NCI-H460 (cell line): ENCODE measurements around the gene RILPL2. TPM values are rescaled to one million over a fixed set of nuclear protein-coding genes. Genes with fewer than 3 reads are reported as not detected.
"Not testable (repeated sequence)": the region's sequence is repeated elsewhere in the genome, so short reads cannot be mapped to it uniquely, and the experiment has no call there.

Experiments used
- DNase-seq: peaks from one replicate; pipeline ENCODE4 v3.0.0-alpha.2; 2016; ENCODE audit warnings: low read depth; ENCODE audit errors: extremely low read depth
- total RNA-seq: library from RNA; depleted of rRNA; stranded (reverse); fragments of >200 nt; shearing (Covaris generic); gene quantifications from 2 replicates; pipeline ENCODE4 v1.2.3, GENCODE V29; 2014

Gene RILPL2
- total RNA-seq, 1 experiment from 2014 or later: 2.5 TPM

DNA sequence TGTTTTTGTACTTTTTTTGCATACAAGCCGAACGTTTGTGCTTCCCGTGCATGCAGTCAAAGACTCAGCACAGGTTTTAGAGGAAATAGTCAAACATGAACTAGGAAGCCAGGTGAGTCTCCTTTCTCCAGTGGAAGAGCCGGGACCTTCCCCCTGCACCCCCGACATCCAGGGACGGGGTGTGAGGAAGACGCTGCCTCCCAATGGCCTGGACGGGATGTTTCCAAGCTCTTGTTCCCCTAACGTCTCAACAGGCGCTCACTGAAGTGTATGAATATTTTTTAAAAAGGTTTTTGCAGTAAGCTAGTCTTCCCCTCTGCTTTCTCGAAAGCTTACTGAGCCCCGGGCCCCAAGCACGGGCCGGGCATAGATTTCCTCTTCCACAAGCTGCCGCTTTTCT lies 28.6 kb downstream of the RILPL2 start:
- not testable (repeated sequence) for DNase-seq

DNA sequence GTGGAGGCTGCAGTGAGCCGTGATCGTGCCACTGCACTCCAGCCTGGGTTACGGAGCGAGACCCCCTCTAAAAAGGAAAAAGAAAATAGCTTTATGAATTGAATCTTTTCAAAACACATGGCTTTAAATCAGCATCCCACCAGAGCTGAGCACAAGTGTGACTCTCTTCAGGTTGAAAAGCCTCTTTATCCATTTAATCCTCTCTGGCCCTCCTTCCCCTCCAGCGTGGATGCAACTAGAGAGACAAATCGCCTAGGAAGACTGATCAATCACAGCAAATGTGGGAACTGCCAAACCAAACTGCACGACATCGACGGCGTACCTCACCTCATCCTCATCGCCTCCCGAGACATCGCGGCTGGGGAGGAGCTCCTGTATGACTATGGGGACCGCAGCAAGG lies 29.2 kb downstream of the RILPL2 start:
- not testable (repeated sequence) for DNase-seq

DNA sequence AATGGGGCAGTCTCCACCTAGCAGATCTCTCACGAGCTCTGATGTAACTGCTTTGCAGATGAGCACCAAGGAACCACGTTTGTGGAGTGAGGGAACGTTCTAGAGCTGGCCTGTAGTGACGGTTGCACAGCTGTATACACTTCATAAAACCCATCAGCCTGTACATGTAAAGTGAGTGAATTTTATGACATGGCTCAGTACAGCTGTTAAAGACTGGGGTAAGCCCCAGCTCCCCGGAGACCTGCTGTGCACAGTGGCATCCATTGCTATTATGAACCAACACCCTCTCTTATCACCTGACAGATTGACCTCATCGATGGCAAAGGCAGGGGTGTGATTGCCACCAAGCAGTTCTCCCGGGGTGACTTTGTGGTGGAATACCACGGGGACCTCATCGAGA lies 31.9 kb downstream of the RILPL2 start:
- DNase-seq: no peak

DNA sequence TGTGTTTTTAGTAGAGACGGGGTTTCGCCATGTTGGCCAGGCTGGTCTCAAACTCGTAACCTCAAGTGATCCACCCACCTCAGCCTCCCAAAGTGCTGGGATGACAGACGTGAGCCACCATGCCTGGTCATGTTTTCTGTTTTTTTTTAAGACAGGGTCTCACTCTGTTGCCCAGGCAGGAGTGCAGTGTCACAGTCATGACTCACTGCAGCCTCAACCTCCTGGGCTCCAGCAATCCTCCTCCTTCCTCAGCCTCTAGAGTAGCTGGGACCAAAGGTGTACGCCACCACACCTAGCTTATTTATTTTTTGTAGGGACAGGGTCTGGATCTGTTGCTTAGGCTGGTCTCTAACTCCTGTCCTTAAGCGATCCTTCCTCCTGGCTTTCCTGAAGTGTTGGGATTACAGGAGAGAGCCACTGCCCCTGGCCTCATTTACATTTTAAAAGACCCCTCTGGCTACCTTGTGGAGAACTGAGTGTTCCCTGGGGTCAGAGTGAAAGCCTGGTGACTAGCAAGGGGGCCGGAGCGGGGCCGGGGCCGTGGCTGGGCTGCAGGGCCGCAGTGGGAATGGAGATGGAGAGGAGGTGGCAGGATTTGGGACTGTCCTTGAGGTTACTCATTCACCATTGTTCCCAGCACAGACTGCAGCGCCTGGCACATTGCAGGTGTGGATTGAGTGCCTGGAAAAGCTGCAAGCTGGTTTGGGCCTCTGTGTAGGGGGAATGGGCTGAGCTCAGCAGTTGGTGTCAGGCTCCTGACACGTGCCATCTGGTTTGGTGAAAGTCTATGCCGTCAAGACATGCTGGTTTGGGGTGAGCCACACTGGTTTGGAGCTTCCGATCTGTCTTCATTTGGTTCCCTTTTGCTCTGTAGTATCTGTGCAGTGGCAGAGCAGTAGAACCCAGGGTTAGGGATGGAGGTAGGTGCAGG lies 34.5 kb downstream of the RILPL2 start:
- DNase-seq: no peak

DNA sequence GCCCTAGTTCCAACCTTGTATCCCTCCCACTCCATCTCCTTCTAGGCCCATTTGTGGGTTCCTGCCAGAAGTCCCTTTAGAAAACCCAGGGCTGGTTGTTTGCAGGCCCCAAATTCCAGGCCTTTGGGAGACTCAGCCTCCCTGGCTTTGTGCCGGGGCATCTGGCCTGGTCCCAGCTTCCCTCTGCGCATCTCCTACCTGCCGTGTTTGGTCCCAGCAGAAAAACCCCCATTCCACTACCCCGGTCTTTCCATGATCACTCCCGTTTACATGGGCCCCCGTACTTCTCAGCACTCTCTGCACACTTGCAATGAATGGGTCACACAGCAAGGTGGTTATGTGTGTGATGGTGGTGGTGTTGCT lies 37.2 kb downstream of the RILPL2 start:
- no peak for DNase-seq

DNA sequence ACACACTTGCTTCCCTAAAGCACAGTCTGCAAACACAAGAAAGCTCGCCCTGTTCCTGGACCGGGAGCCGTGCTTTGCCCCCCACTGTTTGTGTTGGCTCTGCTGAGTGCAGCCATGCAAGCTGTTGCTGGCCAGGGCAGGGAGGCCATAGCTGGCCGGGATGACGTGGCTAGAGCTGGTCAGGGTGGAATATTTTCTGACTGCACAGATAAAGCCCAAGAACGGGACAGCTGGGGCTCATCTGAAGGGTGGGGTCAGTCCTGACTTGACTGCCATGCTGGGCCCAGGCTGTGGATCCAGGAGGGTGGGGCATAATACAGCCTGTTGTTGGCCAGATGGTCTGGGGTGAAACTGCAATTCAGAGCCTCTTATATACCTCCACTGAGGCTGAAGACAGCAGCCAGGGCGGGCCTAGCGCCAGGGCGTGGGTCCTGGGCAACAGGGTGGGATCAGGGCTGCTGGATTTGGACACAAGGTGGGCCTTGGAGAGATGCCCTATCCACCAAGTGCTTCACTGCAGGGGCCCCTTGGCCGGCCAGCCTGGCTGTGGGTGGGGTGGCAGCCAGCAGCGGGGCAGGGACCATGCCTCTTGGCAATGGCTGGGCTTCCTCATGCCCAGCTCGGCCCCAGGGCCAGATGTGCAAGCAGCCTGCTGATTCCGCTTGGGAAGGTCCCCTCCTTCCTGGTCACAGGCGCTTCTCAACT lies 37.8 kb downstream of the RILPL2 start:
- DNase-seq: no peak

DNA sequence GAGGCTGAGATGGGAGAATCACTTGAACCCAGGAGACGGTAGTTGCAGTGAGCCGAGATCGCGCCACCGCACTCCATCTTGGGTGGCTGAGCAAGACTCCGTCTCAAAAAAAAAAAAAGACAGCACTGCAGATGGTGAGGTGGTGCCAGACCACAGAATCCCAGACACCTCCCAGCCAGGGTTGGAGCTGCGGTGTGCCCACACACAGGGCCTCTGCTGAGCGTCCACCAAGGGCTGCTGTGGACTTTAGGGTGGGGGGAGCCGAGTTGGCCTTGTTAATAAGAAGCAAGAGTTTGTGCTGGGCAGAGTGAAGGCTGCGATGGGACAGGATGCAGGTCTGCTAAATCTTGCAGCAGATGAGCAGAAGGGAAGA lies 38.3 kb downstream of the RILPL2 start:
- no peak for DNase-seq

DNA sequence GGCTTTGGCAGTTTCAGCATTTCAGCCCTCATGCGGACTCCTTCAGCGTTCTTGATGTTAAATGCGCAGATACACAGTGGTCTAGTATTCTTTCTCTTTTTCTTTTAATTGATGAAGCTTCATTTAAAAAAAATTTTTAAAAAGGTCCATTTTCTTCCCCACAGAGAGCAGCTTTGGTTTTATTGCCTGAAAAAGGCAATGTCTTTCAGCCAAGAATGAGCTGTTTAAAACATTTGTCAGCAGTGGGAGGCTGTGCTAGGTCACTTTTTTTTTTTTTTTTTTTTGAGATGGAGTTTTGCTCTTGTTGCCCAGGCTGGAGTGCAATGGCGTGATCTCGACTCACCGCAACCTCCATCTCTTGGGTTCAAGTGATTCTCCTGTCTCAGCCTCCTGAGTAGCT lies 39.1 kb downstream of the RILPL2 start:
- no peak for DNase-seq

DNA sequence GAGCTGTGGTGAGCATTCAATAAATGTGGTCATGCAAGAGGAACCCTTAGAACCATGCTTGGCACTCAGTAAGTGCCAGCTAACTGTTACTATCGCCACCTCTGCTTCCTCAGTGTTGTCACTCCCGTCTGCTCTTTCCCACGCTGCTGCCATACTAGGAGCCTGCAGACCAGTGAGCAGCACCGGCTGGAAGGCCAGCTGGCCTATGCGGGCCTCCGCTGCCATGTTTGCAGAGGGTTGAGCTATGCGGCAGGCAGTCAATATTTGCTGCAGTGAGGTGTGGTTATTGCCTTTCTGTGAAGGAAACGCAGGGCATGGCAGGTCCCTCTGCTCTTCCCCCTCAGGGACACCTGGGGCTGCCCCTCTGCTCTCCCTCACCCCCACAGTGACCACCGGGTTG lies 39.5 kb downstream of the RILPL2 start:
- no peak for DNase-seq

DNA sequence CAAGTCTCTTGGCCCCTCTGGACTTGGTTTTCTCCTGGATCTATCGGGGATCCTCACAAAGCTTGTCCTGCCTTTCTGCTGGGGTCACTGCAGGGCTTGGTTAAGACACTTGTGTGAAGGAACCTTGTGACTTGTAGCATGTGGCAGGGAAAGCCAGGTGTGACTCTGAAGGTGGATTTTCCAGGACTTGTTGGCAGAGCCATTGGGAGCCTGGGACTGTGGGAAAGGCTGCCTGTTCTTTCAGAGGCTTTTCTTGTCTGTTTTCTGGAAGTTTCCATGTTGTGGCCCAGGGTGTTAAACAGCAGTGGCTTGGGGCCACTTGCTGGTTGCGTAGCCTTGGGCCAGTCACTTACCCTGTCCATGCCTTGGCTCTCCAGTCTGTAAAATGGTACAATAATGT lies 39.9 kb downstream of the RILPL2 start:
- DNase-seq: no peak

DNA sequence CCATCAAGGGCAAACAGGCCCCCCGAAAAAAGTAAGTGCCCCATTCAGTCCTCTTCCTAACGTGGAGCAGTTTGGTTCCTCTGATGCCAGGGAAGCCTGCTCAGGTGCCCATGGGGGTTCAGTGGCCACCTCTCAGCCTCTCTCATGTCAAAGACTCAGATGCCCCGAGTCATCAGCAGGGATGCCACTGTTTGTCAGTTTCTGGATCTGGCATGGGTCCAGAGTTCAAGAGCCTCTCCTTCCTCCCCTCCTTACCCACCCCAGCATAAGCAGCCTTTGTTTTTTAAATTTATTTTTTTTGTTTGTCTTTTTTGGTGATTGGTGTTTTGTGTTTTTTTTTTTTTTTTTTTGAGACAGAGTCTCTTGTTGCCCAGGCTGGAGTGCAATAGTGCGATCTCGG lies 41.2 kb downstream of the RILPL2 start:
- no peak for DNase-seq

DNA sequence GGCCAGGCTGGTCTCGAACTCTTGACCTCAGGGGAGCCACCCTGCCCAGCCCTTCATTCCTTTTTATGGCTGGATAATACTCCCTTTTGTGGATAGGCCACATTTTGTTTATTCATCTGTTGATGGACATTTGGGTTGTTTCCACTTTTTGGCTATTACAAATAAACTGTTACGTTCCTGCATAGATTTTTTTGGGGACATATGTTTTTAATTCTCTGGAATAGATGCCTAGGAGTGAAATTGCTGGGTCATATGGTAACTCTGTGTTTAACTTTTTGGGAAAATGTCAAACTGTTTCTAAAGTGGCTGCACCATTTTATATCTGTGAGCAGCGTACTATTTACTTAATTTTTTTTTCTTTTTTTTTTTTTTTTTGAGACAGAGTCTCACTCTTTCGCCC lies 42.7 kb downstream of the RILPL2 start:
- no peak for DNase-seq

DNA sequence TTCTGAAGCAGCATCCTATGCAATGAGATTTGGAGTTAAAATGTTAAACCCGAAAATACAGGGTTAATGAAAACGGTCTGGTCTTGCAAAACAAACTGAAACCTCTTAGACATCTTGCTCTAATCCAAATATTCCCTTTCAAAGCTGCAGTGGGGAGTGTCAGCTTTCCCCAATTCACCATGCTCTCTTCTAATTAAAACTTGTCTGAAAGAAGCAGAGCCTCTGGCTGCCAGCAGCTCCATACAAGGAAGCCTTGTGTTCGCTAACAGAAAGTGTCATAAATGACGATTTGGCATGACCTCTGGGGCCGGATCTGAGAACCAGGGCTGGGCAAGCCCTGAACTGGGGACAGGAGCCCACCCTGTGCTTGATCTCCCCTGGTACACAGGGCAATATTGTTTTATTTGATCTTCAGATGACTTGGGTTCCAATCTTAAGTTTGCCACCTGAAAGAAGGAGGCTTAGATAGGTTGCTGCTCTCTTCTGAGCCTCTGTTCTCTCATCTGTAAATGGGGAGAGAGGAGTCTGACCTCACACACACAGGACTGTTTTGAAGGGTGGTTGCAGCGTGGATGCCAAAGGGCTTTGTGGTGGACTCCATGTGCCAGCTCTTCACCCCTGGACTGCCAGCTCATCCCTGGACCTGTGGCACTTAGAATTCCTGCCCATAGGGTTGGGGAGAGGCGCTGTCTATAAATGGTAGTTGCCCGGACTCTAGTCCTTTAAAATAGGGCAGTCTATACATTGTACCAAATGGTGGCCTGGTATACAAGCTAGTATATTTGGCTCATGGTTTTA lies 44.7 kb downstream of the RILPL2 start:
- DNase-seq: no peak

DNA sequence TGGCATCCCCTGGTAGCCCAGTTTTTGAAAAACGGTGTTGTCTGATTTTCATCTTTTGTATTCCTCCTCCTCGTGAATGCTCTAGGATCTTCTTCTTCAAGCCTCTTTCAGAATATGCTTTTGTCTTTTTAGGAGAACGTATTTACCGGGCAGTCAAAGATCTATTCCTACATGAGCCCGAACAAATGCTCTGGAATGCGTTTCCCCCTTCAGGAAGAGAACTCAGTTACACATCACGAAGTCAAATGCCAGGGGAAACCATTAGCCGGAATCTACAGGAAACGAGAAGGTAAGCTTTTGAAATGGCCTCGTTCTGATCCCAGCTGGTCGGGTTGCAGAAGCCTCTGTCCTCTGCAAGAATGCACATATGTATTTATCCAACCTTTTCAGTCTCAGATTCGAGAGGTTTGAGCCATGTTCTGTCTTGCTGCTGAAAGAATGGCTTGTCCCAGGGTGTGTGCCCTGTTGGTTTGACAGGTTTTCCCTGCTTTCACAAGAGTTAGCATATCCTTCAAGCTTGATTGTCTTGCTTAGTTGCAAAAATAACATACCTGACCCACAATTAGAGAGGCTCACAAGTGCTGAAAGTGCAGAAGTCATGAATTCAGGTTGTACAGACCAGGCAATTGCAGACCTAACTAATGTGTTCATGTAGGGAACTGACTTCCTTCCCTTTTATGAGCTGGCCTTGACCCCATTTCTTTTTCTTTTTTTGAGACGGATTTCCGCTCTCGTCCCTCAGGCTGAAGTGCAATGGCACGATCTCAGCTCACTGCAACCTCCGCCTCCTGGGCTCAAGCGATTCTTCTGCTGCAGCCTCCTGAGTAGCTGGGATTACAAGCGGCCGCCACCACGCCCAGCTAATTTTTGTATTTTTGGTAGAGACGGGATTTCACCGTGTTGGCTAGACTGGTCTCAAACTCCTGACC lies 45.7 kb downstream of the RILPL2 start:
- DNase-seq: no peak

DNA sequence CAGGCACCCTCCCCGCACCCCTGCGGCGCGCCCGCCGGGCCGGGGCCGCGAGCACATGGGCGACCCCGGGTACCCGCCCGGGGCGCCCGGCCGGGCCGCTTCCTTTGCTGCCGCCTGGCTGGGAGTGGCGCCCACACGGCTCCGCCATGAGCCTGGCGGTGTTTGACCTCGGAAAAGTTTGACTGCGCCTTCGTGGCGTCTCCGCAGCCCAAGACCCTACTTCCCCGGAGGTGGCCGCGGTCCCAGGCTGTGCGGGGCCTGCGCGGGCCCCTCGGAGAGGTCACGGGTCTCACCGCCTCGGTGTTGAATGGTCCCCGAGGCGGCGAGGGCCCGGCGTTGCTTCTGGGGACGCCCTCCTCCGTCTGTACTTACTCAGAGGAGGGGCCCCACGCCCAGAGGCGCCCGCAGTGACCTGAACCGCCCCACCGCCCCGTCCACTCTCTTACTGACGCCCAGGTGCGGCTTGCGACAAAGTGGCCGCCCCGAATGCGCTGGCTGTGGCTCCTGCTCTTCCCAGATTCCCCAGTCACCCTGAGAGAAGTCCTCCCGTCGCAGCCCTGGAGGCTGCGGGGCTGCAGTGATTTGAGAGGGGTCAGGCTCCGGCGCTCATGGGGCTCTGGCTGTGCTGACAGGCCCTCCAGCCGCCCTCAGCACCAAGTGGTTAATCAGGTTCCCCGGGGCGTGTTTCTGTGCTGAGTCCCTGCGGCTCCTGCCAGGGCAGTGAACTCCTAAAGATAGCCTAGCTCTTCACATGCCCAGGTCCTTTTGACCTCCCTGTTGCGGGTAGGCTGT lies 46.7 kb downstream of the RILPL2 start:
- no peak for DNase-seq

DNA sequence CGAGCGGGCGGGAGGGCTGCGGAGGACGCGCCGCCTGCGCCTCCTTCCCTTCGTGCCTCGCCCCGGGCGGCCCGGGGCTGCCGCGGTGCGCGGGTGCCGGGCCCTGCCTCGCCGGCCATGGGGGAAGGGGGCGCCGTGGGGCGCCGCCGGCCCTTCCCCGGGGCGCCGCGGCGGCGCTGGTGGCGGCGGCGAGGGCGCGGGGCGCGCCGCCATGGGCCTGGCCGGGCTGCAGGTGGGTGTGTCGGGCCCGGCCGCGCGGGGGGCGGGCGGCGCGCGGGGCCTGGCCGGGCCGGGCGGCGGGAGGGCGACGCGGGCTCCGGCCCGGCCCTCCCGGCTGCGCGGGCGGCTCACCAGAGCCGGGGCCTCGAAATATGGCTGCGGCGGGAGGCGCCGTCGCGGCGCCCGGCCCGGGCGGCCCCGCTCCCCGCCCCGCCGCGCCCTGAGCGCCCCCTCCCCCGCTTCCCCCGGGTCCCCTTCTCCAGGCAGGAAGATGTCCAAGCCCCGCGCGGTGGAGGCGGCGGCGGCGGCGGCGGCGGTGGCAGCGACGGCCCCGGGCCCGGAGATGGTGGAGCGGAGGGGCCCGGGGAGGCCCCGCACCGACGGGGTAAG lies 47.4 kb downstream of the RILPL2 start:
- no peak for DNase-seq

DNA sequence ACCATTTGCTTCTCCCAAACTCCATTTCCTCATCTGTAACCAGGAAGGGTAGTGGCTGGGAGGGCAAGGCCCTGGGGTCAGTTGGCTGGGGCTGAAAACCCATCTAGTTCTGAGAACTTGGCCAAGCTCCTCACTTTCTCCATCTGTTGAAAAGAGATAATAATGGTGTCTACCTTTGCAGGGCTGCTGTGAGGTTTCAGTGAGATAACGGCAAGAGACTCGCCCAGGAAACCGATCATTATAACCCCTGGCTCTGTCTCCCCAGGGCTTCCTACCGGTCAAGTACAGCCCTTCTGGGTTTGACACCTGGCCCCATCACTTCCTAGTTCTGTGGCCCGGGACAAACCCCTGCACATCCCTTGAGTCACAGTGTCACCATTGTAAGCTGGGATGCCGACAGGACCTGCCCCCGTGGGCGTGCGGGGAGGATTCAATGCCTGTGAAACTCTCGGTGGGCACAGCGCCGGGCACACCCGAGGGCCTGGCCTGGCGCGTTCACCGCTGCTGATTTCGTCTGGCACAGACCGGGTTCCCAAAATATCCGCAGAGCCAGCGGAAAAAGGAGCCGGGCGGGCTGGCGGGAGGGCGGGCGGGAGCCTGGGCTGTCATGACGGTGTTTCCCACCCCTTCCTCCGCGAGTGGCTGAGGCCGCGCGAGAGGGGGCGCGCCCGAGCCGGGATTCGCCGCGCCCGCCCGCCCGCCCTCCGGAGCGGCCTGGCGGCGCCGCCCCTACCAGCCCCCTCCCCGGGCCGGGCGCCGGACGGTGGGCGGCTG lies 48.1 kb downstream of the RILPL2 start:
- DNase-seq: peak; percentile 51

DNA sequence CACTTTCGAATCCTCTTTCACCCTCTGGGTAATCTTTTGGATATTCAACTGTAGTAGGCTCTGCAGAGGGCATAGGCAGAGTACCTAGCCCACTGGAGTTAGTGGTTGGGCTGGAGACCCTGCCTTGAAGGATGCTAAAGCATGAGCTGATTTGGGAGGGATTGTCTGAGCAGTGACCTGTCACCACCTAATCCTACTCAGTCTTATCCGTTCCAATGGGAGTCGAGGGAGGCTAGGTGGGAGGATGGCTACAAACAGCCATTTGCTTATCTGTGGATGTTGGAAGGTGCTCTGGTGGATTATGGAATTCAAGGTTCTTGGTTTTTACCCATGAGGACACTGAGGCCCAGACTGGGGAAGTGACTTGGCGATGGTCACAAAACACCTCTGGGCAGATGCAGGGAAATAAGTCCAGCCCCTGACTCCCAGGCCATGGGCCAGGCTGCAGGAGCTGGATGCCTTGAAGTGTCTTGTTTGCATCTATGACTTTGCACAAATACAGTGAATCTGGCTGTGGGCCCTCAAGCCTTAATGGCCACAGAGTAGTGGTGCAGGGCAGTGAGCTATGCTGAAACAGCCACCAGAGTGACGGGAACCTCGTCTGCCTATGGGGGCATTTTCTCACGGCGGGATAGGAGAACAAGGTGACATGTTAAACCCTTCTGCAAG lies 48.8 kb downstream of the RILPL2 start:
- DNase-seq: no peak
